ENCODE measurements around the gene ZGLP1.

DNA sequence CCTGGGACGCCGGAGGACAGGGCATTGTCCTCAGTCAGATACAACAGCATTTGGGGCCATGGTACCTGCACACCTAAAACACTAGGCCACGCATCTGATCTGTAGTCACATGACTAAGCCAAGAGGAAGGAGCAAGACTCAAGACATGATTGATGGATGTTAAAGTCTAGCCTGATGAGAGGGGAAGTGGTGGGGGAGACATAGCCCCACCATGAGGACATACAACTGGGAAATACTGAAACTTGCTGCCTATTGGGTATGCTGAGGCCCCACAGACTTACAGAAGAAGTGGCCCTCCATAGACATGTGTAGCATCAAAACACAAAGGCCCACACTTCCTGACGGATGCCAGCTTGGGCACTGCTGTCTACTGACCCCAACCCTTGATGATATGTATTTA, 24.2 kb downstream of the ZGLP1 start:
- TF ChIP-seq CTCF (IDR thresholded peaks at IDR 0.05): no peak
- TF ChIP-seq POLR2A (IDR thresholded peaks at IDR 0.05): no peak
